Right ventricle myocardium superior (tissue), 1 donor: Measurements from ENCODE around the gene CD63. TPM values are rescaled to one million over a fixed set of nuclear protein-coding genes. Genes with fewer than 3 reads are reported as not detected.

Experiments used
- ATAC-seq: fragments of 200-7000 bp; cut with Tn5 transposase; one replicate; pipeline ENCODE4 v1.9.1; 2020; ENCODE audit warnings: mild to moderate bottlenecking; ENCODE audit not compliant: poor library complexity
- DNase-seq: peaks from one replicate; pipeline ENCODE4 v3.0.0-alpha.2; 2020
- intact Hi-C: fragments of 100-400 bp; cut with DNase I; formaldehyde crosslinking; loops from one replicate; pipeline ENCODE4 v1.11.2; 2022
- total RNA-seq: library from RNA; stranded (reverse); fragmentation: NEBNext Ultra II Directional; extraction: Animal tissue kit (Norgen Biotek cat#: 25700); gene quantifications from one replicate; pipeline ENCODE4 v1.2.1, GENCODE V29; 2021
- donor health status: DM: no; HTN: yes; CAD: no; lungs with severe emphysema.

CD63 gene
- total RNA-seq, 1 donor from 2014 or later, result 723 TPM

DNA sequence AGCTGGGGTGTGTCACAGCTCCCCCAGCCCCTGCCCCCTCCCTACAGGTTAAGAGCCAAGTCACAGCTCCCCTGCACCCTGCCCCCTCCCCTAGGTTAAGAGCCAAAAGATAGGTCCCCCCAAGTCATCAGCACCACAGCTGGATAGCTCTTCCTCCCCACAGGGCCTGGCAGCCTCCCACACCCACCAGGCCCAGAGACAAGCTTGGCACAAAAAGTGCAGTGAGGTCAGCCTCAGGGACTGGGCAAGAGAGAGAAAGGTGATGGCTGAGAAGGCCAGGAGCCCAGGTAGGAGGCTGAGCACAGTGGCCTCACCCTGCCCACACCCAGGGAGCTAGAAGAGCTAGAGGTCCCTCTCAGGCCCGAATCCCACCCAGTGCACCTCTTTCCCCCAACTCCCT is 29.8 kb downstream of the CD63 start:
- no peak for DNase-seq
- intact Hi-C loops, result no loop called here
- ATAC-seq, result no peak

DNA sequence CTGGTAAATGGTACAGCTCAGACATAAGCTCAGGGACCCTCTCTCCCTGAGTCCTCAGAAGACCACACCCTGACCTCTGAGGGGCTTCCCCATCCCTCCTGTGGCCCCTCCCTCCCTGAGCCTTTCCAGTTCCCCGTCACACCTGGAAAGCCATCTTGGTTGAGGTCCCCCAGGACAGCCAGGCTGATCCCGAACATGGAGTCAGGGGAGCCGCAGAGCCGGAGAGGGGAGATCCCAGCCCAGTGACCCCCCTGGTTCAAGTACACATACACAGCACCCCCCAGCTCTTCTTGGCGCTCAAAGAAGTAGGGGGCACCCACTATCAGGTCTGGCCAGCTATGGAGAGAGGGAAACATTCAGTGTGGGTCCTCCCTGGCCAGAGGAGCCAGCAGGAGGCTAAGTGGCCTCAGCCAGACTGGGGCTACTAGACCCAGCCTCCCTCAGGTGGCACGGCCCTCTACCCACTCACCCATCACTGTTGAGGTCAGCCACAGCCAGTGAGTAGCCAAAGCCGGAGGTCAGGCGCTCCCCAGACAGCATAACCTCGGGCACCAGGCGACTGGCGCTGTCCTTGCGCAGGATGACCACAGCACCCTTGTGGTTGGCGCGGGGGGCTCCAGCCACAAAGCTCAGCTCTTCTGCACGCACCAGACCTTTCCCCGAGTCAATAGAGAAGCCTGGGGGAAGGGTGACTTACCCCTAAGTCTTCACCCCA is 30.4 kb downstream of the CD63 start:
- DNase-seq, result no peak
- no peak for ATAC-seq
- intact Hi-C loops, result no loop called here

DNA sequence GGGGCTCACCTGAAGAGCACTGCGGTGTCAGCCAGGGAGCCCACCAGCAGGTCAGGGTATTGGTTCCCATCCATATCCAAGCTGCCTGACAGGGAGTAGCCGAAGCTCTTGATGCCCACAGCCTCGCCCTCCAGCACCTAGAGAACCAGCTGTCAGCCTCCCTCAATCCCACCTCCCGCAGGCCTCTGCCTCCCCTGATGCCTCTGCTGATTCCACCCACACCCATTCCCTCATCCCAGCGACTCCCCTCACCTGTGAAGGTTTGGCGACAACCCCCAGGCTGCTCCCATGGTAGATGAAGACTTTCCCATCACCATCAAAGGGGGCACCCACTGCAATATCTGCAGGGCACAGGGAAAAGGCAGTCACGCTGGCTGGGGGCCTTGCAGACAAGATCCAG is 31.1 kb downstream of the CD63 start:
- intact Hi-C loops, result no loop called here
- DNase-seq, result no peak
- no peak for ATAC-seq

DNA sequence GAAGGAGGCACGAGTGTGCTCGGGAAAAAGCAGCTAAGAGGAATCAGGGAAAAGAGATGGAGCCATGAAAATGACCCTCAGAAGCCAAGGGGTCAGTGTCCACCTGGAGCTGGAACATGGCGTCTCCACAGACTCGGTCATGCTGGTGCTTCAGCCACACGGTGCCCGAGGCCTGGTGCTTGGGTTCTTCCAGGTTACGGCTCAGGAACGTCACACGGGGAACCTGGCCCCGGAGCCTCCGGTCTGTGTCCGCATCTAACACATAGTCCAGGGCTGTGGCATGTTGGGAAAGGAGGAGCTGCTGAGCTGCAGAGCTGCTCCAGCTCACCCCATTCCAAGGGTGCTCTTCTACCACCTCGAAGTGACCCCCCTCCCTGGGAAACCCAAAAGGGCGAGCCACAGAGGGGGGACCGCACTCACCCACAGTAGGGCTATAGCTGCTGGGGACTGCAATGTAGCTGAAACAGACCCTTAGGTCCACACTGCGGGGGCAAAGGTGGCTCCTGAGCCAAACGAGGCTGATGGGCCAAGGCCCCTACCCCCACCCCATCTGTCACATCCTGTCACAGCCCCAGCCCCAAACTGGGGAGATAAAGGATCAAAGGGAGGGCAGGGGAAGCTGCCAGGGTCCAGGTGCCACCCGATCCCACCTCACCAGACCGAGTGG is 31.9 kb downstream of the CD63 start:
- ATAC-seq, result no peak
- intact Hi-C loops, result no loop called here
- DNase-seq, result no peak

DNA sequence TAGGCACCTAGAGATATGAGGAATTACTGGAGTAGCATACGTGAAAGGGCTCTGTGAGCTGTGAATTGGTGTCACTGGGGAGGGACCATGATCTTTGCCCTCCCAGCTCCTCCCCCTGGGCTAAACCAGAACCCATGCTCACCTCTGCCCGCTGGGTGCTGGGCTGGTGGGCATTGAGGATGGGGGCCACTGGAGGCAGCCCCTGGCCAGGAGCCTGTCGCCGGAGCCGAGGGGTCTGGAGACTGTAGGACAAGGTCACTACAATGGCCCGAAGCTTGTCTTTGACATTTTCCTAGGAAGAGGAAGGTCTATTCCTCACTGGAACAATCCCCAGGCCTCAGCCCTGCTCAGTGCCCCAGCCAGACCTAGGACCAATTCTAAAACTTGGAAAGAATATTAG is 32.7 kb downstream of the CD63 start:
- intact Hi-C loops, result no loop called here
- DNase-seq (no peak), ATAC-seq (no peak)

DNA sequence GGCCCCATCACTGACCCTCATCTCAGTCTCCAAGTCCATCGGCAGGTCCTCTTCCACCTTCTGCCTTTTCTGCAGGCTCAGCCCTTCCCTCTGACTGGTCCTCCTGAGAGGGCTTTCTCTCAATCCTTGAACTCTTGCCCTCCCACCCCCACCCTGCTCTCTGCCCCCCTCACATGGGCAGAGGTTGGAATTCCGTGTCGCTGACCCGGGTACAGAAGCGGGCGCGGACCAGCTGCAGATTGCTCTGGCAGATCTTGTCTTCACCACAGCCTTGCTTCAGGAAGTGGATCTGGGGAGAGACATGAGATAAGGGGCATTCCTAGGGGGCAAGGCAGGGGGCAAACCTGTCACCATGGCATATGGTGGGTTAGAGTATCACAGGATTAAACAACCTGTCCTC is 33.5 kb downstream of the CD63 start:
- intact Hi-C loops, result no loop called here
- DNase-seq, result no peak
- ATAC-seq, result no peak

DNA sequence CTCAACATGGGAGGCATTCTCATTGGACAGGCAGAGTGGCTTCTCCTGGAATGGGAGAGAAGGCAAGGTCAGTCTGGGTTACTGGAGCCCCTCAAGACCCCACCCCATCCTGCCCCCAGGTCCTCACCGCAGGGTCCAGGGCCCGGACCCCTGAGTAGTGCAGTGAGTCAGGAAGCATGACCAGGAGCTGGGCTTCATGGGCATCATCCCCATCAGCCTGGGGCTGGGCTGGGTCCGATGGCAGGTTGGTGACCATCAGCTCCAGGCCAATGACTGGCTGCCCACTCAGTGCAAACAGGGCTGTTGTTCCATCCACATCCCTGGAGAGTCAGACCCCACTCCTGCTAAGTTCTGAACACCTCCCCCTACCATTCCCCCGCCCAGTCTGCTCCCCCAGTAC is 34.2 kb downstream of the CD63 start:
- no peak for DNase-seq
- intact Hi-C loops, result no loop called here
- ATAC-seq, result no peak

DNA sequence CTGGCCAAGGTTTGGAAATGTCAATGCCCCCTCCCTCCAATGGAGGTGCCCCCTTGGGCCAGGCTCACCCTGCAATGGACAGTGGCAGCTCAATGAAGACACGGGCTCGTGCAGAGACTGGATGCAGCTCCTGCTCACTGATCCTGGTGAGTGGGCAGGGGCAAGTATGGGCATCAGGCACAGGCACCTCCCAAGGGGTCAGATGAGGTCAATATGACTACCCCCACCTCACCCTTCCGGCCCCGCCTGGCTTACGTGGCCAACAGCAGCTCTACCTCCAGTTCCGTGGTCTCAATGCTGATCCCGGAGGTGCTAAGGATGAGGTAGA is 34.7 kb downstream of the CD63 start:
- no peak for ATAC-seq
- no peak for DNase-seq
- intact Hi-C loops, result no loop called here

DNA sequence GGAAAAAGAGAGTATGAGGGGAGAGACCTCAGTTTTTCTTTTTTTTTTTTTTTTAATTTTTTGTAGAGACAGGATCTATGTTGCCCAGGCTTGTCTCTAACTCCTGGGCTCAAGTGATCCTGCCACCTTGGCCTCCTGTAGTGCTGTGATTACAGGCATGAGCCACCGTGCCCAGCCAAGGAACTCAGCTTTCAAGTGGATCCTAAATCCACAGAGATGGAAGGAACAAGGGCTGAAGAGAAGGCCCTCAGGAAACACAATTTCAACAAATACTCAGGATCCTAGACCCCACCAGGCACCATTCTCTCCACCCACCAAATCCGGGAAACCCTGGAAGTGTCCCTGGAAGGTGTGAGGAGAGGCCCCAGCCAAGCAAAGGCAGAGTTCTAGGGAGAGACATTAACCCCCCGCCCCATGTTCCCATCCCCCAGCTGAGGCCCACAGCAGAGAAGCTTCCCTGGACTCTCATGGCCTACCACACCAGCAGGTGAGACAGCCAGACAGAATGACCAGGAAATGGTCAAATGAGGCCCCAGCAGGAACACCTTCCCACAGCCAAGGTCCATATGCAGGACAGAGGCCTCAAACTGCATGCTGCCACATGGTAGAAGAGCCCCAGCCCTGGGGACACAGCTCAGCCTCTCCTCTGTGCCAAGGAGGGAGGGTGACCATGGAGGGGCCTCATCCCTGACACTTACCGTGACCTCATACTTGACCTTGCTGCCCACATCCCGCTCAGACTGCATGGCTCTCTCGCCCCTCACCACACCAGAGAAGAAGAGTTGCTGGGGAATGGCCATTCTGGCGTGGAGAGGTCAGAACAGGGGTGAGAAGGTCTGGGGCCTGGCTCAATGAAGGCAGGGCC is 35.3 kb downstream of the CD63 start:
- no peak for ATAC-seq
- intact Hi-C loops, result no loop called here
- no peak for DNase-seq

DNA sequence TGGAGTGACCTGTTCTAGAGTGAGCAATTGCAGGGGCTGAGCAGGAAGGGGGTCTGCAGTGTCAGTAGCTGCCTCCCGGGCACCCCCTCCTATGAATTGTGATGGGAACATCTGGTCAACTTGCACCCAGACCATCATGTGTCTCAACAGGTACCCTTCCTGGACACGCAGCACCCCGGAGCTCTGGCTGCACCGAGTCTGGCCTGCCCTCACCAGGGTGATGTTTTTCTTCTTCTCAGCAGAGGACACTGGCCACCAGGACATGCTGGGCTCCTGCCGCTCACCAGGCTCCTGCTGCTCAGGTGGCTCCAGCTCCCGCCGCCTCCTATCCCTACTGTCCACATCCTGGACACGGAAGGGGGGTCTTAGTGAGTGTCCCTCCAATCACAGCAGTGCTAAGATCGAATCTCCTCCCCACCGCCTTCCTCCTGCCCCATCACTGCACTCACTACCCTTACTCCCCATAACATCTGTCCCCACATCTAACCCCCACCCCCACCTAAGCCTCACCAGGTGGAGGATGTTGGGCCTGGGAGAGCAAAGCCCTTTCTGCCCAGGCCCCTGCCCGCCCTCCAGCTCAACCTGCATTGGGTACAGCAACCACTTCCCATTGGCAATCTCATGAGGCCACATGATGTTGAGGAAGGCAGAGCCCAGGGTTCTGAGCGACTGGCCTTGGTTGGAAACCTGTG is 36.0 kb downstream of the CD63 start:
- intact Hi-C loops, result no loop called here
- ATAC-seq (no peak), DNase-seq (no peak)

DNA sequence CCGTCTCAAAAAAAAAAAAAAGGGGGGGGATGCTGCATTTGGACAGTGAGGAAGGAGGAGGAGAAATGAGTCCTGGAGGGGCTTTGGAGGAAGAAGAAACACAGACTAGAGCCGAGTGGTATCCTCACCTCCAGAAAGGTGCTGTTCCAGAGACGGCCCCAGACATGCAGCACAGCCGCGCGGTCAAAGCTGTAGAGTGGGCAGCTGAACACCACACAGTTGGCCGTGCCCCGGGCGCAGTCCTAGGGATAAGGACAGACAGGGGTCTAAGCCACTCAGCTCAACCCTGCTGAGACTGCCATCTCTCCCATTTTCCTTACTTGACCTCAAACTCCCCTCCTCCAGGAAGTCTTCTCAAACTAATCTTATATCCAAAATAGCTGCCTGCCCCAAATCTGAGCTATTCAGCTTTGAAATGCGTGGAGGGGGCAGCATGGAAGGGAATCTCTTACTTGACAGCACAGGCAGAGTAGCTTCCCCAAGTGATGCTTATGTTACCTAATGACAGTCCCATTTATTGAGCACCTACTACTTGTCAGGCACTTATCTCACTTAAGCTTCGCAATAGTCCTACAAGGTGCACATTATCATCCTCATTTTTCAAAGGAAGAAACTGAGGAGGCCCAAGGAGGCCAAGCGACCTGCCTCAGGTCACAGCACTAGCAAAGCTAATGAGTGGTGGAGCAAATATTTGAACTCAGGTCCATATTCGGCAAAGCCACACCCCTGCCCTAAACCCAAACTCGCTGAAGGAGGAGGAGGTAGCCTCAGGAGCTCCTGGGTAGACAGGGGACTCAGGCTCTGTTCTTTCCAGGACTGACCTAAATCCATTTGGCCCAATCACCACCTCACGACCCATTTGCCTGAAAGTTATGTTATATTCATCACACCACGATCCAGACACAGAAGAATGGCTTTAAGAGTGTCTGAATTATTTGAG is 39.8 kb downstream of the CD63 start:
- intact Hi-C loops, result no loop called here

DNA sequence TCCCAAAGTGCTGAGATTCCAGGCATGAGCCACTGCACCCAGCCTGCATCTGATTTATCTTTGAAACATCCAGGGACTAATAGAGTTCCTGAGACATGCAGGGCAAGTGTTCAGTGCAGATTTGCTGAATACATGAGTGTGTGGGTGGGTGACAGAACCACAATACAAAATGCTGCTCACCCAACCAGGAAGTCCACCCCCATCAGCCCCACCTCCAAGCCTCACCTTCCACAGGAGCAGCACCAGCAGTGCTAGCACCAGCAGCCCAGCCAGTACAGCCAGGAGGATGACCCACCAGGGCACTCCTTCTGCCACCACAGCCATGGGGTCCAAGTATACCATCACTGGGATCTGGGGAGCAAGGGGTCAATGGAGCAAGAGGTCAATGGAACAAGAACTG is 41.1 kb downstream of the CD63 start:
- DNase-seq, result no peak
- intact Hi-C loops, result no loop called here

More for the DNA sequence above, 39.8 kb downstream of the CD63 start:
- ATAC-seq (no peak), DNase-seq (no peak)

DNA sequence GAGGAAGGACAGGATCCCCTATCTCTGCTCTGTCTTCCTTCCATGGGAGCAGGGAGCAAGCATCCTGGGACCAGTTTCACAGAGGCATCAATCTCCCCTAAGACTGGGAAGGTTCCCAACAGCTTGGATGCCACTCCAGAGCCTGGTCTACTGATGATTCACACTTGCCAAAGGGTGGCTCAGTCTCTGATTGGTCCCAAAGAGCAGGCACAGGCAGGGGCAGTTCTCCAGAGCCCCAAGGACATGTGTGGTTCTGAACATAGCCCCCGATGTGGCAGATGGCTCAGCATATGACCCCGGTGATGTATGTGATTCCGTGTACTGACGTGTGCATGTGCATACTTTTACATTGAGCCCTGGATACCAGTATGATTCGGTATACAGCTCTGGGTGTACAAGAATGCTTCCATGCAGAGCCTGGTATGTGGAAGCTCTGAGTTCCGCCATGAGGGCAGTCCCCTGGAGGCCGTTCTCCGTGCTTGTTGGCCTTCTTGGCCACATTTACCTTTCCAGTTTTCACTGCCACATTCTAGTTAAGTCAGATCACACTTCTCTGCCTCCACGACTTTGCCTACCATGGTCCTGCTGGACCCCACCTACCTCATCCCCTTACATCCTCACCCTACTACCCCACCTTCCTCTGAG is 42.3 kb downstream of the CD63 start:
- no peak for ATAC-seq
- intact Hi-C loops, result no loop called here

More for the DNA sequence above, 41.1 kb downstream of the CD63 start:
- no peak for ATAC-seq

DNA sequence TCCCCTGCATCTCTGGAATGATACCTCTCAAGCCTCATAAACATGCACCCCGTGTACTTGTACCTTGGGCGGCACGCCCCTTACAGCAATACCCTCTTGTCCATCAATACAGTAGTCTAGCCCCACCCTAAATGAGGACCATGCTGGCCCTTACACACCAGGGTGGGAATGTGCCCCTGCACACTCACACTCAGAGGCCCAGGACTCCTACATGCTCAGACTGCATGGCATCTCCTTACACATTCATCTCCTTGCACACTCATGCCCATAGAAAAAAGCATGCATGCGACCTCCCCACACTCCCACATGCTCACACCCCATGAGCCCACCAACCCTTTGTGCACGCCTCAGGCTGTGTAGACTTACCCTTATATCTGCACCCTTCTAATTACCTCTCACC is 43.1 kb downstream of the CD63 start:
- intact Hi-C loops, result no loop called here
- DNase-seq (no peak), ATAC-seq (no peak)

More for the DNA sequence above, 42.3 kb downstream of the CD63 start:
- no peak for DNase-seq

DNA sequence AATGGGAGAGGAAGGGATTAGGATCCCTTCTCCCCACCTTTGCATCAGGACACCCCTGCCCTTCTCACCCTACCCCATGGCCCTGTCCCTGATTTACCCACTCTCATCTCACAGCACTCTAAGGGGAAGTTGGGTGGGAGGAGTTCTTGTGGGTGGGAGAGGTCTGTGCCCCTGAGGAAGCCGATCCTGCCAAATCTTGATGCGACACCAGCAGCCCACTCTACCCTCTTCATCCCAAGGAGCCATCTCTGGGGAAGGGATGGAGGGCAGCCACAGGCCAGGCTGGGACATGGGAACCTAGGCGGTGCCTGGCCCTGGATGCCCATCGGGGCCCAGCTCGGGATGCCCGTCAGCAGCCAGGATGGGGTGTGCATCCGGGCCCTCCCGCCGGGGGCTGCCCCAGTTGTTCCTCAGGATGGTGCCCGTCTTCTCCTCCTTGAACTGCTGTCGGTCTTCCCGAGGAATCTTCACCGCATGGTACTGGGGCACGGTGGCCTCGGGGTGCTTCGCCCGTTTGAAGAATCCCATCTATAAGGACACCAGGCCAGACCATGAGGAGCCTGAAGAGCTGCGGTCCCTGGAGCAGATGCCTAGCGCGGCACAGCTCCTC is 43.9 kb downstream of the CD63 start:
- DNase-seq (no peak), ATAC-seq (no peak)
- intact Hi-C loops, result no loop called here

DNA sequence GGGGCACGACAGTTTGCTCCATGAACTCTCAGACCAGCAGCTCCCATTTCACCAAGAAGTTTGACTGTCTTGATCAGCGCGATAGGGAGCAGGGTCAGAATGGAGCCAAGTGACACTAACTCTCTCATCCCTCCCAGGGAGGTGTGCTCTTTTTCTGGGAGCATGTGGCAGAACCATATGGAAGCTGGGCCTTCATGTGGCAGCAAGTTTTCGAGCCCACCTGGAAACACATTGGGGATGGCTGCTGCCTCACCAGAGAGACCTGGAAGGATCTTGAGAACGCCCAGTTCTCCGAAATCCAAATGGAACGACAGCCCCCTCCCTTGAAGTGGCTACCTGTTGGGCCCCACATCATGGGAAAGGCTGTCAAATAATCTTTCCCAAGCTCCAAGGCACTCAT is 45.1 kb downstream of the CD63 start:
- intact Hi-C loops, result no loop called here
- DNase-seq (no peak), ATAC-seq (no peak)

DNA sequence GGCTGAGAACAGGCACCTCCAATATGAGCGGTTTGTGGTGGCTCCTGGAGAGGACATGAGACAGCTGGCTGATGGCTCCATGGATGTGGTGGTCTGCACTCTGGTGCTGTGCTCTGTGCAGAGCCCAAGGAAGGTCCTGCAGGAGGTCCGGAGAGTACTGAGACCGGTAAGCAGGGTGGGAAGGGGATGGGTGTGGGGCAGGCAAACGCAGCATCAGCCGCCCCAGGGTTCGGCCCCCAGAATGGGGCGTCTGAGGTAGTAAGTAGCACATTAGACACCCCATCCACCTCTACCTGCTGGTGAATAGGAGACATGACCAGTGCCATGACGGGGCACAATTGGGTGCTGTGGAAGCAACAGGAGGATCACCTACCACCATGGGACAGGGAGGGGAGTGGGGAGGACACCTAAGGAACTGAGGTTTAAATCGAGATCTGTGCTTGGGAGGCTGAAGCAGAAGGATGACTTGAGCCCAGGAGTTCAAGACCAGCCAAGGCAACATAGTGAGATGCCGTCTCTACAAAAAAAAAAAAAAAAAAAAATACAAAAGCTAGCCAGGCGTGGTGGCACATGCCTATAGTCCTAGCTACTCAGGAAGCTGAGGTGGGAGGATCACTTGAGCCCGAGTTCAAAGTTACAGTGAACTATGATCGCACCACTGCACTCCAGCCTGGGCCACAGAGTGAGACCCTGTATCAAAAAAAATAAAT is 46.6 kb downstream of the CD63 start:
- intact Hi-C loops, result no loop called here
- no peak for DNase-seq
- peak; percentile 4 for ATAC-seq
